ENCODE results near the gene RAB25.

RAB25 gene

DNA sequence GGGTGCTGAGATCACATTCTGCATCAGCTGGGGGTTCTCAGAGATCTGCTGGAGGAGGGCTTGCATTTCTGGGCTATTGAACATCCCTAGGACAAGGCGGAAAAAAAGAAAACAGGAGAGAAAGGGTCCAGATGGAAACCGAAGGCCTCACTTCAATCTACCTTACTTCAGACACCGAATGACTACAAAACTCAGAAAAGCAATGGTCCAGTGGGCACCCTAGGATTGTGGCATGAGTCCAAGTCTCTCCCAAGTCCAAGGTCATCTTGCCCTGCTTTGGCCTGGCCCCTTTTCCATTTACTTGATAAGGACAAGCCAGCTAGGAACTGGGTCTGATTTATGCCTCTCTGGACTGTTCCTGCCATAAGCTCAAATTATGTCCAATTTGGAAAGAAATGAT is 18.1 kb upstream of the RAB25 start:
- Histone ChIP-seq H3K27me3 (ENCODE audit: control insufficient read depth, insufficient read depth, low read length) (no peaks in the 10 kb centered on the region), H3K9ac (ENCODE audit: low read length) (no peak overlapping the region), H3K4me1 (ENCODE audit: control insufficient read depth, insufficient read depth, low read length) (no peaks in the 10 kb centered on the region), H3K27ac (ENCODE audit: low read depth, low read length) (no peak overlapping the region), H3K4me3 (ENCODE audit: low read length) (no peak overlapping the region), H3K36me3 (ENCODE audit: control insufficient read depth, insufficient read depth, low read length) (peaks cover 18% of the 10 kb centered on the region)

DNA sequence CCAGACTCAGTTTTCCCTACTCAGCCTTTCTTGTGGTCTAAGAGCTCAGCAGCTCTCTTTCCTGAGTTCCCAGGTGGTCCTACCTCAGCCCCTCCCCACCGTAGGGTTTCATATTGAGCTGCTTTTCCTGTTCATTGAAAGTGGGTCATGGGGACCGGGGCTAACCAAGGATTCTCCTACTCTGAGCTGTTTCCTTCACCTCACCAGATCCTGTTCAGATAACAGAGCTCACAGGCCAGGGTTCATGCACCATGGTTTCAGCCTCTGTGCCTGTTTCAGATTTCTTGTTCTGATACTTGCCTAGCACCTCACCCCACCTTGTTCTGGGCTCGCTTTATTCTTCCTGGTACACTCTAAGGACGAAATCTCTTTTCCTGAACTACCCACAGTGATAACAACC is 15.9 kb upstream of the RAB25 start:
- H3K9ac ChIP-seq (ENCODE audit: low read length): no peak overlapping the region
- H3K27ac ChIP-seq (ENCODE audit: low read depth, low read length): no peak overlapping the region
- no peaks in the 10 kb centered on the region for H3K4me1 ChIP-seq (ENCODE audit: control insufficient read depth, insufficient read depth, low read length)
- H3K27me3 ChIP-seq (ENCODE audit: control insufficient read depth, insufficient read depth, low read length): no peaks in the 10 kb centered on the region
- peaks cover 18% of the 10 kb centered on the region for H3K36me3 ChIP-seq (ENCODE audit: control insufficient read depth, insufficient read depth, low read length)
- no peak overlapping the region for H3K4me3 ChIP-seq (ENCODE audit: low read length)

GRCh38 chr1:156048663-156049258 is 12.2 kb upstream of the RAB25 start:
- no peak overlapping the region for H3K9ac ChIP-seq (ENCODE audit: low read length)
- H3K4me3 ChIP-seq (ENCODE audit: low read length): no peak overlapping the region
- H3K27ac ChIP-seq (ENCODE audit: low read depth, low read length): no peak overlapping the region
- H3K27me3 ChIP-seq (ENCODE audit: control insufficient read depth, insufficient read depth, low read length): no peaks in the 10 kb centered on the region
- peaks cover under 1% of the 10 kb centered on the region for H3K36me3 ChIP-seq (ENCODE audit: control insufficient read depth, insufficient read depth, low read length)
- no peaks in the 10 kb centered on the region for H3K4me1 ChIP-seq (ENCODE audit: control insufficient read depth, insufficient read depth, low read length)

GRCh38 chr1:156050376-156050775 is 10.6 kb upstream of the RAB25 start:
- Histone ChIP-seq H3K4me1 (ENCODE audit: control insufficient read depth, insufficient read depth, low read length) (peaks cover under 1% of the 10 kb centered on the region), H3K27ac (ENCODE audit: low read depth, low read length) (no peak overlapping the region), H3K36me3 (ENCODE audit: control insufficient read depth, insufficient read depth, low read length) (no peaks in the 10 kb centered on the region), H3K9ac (ENCODE audit: low read length) (no peak overlapping the region), H3K4me3 (ENCODE audit: low read length) (no peak overlapping the region), H3K27me3 (ENCODE audit: control insufficient read depth, insufficient read depth, low read length) (no peaks in the 10 kb centered on the region)

DNA sequence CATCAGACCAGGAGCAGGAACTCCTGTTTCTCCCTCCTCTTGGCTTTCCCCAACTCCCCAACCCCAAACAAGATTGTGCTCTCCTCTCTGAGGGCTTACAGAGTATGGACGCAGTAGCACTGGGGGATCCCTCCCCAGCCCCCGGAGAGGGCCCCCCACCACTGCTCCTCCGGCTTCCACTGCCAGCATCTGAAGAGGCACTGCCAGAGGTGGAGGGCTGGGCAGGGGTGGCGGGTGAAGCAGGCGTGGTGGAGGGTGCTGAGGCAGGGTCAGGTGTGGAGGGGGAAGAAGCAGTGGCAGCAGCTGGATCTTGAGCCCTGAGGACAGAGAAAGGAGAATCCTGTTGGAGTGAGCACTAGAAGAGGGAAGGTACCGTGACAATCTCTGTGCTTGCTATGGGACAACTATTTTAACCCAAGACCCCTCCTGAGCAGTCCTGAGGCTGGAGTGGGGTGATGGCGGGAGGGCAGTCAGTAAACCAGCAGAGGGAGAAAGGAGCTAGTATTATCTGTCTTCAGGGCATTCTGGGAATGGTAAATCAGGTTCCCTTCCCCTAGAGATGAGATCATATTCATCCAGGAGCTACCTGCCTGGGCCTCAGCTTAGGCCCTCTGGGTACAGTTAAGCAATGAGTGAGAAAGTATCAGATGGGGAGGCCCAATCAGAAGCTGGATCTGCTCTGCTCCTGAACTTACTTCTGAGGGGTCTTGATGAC is 9.8 kb upstream of the RAB25 start:
- H3K27me3 ChIP-seq (ENCODE audit: control insufficient read depth, insufficient read depth, low read length): no peaks in the 10 kb centered on the region
- H3K9ac ChIP-seq (ENCODE audit: low read length): no peak overlapping the region
- H3K4me3 ChIP-seq (ENCODE audit: low read length): no peak overlapping the region
- peaks cover 2% of the 10 kb centered on the region for H3K4me1 ChIP-seq (ENCODE audit: control insufficient read depth, insufficient read depth, low read length)
- no peak overlapping the region for H3K27ac ChIP-seq (ENCODE audit: low read depth, low read length)
- no peaks in the 10 kb centered on the region for H3K36me3 ChIP-seq (ENCODE audit: control insufficient read depth, insufficient read depth, low read length)

GRCh38 chr1:156052862-156053767 is 7.8 kb upstream of the RAB25 start:
- Histone ChIP-seq H3K27ac (ENCODE audit: low read depth, low read length) (peak overlapping the region; percentile 59), H3K36me3 (ENCODE audit: control insufficient read depth, insufficient read depth, low read length) (no peaks in the 10 kb centered on the region), H3K9ac (ENCODE audit: low read length) (peak overlapping the region; percentile 16), H3K27me3 (ENCODE audit: control insufficient read depth, insufficient read depth, low read length) (no peaks in the 10 kb centered on the region), H3K4me1 (ENCODE audit: control insufficient read depth, insufficient read depth, low read length) (peaks cover 2% of the 10 kb centered on the region), H3K4me3 (ENCODE audit: low read length) (peak overlapping the region; percentile 80)

GRCh38 chr1:156053768-156054499 is 7.0 kb upstream of the RAB25 start, which contains the start of gene UBQLN4:
Gene UBQLN4, minus strand, starts transcription at chr1:156053798. Its CDS starts 97 bp downstream, at chr1:156053701.
- H3K36me3 ChIP-seq (ENCODE audit: control insufficient read depth, insufficient read depth, low read length): no peaks in the 10 kb centered on the region
- H3K27me3 ChIP-seq (ENCODE audit: control insufficient read depth, insufficient read depth, low read length): no peaks in the 10 kb centered on the region
- peak within 1 kb of the TSS; percentile 93 for H3K4me3 ChIP-seq (ENCODE audit: low read length)
- peak within 1 kb of the TSS; percentile 29 for H3K9ac ChIP-seq (ENCODE audit: low read length)
- H3K4me1 ChIP-seq (ENCODE audit: control insufficient read depth, insufficient read depth, low read length): peaks cover 2% of the 10 kb centered on the region
- peak within 1 kb of the TSS; percentile 77 for H3K27ac ChIP-seq (ENCODE audit: low read depth, low read length)

DNA sequence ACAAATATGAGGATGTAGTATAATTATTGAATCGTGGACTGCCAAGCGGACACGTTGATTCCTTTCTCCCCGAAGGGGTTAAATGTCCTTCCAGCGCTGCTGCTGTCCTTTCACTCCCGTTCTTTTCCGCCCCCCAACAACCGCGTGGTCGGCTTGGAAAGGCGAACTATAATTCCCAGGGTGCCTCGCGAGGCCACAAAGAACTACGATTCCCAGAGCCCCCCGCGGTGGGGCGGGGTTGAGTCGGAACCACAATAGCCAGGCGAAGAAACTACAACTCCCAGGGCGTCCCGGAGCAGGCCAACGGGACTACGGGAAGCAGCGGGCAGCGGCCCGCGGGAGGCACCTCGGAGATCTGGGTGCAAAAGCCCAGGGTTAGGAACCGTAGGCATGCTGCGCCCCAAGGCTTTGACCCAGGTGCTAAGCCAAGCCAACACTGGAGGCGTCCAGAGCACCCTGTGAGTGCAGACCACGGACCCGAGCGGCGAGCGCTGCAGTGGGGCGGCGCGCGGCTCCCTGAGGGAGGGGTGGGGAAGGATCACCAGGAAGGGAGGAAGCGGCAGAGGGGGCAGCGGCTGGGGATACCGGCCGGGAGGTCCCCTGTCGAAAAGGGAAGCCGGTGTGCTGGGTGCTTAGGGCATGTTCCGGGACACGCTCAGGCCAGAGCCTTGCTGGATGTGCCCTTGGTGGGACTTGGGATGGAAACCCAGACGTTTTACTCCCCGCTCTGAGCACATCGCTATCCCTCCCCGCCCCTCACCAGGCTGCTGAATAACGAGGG is 6.3 kb upstream of the RAB25 start, which contains the start of gene LAMTOR2:
Gene LAMTOR2, plus strand, starts transcription at position 283 of the 781 bp plus-strand sequence. Its CDS starts 108 bp downstream, at position 391.
- peak within 1 kb of the TSS; percentile 77 for H3K27ac ChIP-seq (ENCODE audit: low read depth, low read length)
- H3K27me3 ChIP-seq (ENCODE audit: control insufficient read depth, insufficient read depth, low read length): no peaks in the 10 kb centered on the region
- H3K4me1 ChIP-seq (ENCODE audit: control insufficient read depth, insufficient read depth, low read length): peaks cover 2% of the 10 kb centered on the region
- H3K36me3 ChIP-seq (ENCODE audit: control insufficient read depth, insufficient read depth, low read length): no peaks in the 10 kb centered on the region
- H3K4me3 ChIP-seq (ENCODE audit: low read length): peak within 1 kb of the TSS; percentile 93
- H3K9ac ChIP-seq (ENCODE audit: low read length): peak within 1 kb of the TSS; percentile 54

- peak overlapping the region; percentile 93 for H3K4me3 ChIP-seq (ENCODE audit: low read length)
- H3K27me3 ChIP-seq (ENCODE audit: control insufficient read depth, insufficient read depth, low read length): no peaks in the 10 kb centered on the region
- peaks cover 2% of the 10 kb centered on the region for H3K4me1 ChIP-seq (ENCODE audit: control insufficient read depth, insufficient read depth, low read length)
- H3K9ac ChIP-seq (ENCODE audit: low read length): peak overlapping the region; percentile 54
- H3K27ac ChIP-seq (ENCODE audit: low read depth, low read length): no peak overlapping the region
- no peaks in the 10 kb centered on the region for H3K36me3 ChIP-seq (ENCODE audit: control insufficient read depth, insufficient read depth, low read length)
Observed at GRCh38 chr1:156055281-156056048, 5.5 kb upstream of the RAB25 start.

- H3K4me3 ChIP-seq (ENCODE audit: low read length): no peak overlapping the region
- H3K27ac ChIP-seq (ENCODE audit: low read depth, low read length): no peak overlapping the region
- no peaks in the 10 kb centered on the region for H3K27me3 ChIP-seq (ENCODE audit: control insufficient read depth, insufficient read depth, low read length)
- H3K36me3 ChIP-seq (ENCODE audit: control insufficient read depth, insufficient read depth, low read length): no peaks in the 10 kb centered on the region
- H3K9ac ChIP-seq (ENCODE audit: low read length): no peak overlapping the region
- peaks cover 2% of the 10 kb centered on the region for H3K4me1 ChIP-seq (ENCODE audit: control insufficient read depth, insufficient read depth, low read length)
Observed at GRCh38 chr1:156056326-156056849, 4.6 kb upstream of the RAB25 start.

- H3K27me3 ChIP-seq (ENCODE audit: control insufficient read depth, insufficient read depth, low read length): no peaks in the 10 kb centered on the region
- peak overlapping the region; percentile 38 for H3K4me3 ChIP-seq (ENCODE audit: low read length)
- no peaks in the 10 kb centered on the region for H3K4me1 ChIP-seq (ENCODE audit: control insufficient read depth, insufficient read depth, low read length)
- H3K27ac ChIP-seq (ENCODE audit: low read depth, low read length): no peak overlapping the region
- H3K36me3 ChIP-seq (ENCODE audit: control insufficient read depth, insufficient read depth, low read length): no peaks in the 10 kb centered on the region
- no peak overlapping the region for H3K9ac ChIP-seq (ENCODE audit: low read length)
Observed at GRCh38 chr1:156062189-156062588, 1.2 kb downstream of the RAB25 start.
